ENCODE results near the gene AEN.

The AEN gene

GRCh38 chr15:88646951-88647350 is 25.8 kb downstream of the AEN start:
- TF ChIP-seq, protein P1, sequence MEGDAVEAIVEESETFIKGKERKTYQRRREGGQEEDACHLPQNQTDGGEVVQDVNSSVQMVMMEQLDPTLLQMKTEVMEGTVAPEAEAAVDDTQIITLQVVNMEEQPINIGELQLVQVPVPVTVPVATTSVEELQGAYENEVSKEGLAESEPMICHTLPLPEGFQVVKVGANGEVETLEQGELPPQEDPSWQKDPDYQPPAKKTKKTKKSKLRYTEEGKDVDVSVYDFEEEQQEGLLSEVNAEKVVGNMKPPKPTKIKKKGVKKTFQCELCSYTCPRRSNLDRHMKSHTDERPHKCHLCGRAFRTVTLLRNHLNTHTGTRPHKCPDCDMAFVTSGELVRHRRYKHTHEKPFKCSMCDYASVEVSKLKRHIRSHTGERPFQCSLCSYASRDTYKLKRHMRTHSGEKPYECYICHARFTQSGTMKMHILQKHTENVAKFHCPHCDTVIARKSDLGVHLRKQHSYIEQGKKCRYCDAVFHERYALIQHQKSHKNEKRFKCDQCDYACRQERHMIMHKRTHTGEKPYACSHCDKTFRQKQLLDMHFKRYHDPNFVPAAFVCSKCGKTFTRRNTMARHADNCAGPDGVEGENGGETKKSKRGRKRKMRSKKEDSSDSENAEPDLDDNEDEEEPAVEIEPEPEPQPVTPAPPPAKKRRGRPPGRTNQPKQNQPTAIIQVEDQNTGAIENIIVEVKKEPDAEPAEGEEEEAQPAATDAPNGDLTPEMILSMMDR (IDR thresholded peaks at IDR 0.05): no peak
- peaks cover 2% of the 10 kb centered on the region for H3K4me1 ChIP-seq
- no peaks in the 10 kb centered on the region for H3K36me3 ChIP-seq (ENCODE audit: control insufficient read depth, insufficient read depth, low read length)
- no peak overlapping the region for H3K9ac ChIP-seq
- no peak overlapping the region for H3K4me2 ChIP-seq (ENCODE audit: low read length)
- H3K27ac ChIP-seq: no peak overlapping the region
- no peaks in the 10 kb centered on the region for H3K79me2 ChIP-seq
- H2AFZ ChIP-seq: no peak overlapping the region
- no peaks in the 10 kb centered on the region for H3K9me3 ChIP-seq (ENCODE audit: control insufficient read depth, low read length)
- H3K27me3 ChIP-seq (ENCODE audit: control insufficient read depth, insufficient read depth, low read length): no peaks in the 10 kb centered on the region
- no peak overlapping the region for H3K4me3 ChIP-seq (ENCODE audit: low read depth, low read length)

DNA sequence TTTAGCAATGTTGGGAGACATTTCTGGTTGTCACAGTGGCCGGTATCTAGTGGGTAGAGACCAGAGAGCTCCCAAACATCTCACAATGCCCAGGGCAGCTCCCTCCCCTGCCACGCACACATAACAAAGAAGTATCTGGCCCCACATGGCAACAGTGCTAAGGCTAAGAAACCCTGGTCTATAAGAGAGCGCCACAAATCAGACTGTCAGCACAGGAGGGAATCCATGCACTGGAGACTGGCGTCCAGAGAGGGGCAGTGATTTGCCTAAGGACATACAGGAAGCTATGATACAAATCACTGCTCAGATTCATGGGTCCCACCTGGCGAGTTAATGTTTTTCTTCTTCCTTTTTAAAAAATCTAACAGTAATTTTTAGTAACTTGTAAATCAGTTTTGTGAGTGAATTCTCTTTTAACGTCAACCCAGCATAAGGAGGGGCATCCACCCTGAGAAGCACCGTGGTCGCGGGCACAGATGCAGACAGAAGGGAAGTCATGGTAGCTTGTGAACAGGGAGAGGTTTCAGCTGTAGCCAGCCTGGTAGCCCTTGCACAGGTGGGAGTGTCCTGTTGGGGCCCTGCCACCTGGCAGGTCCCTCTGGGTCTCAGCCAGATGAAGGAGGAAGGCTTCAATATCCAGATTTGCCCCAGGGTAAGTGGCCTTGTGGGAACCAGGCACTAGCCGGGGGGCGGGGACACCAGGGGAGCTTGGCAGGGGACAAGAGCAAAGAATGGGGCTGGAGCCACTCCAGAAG is 26.4 kb downstream of the AEN start:
- Histone ChIP-seq H3K4me1 (peaks cover 2% of the 10 kb centered on the region), H3K36me3 (ENCODE audit: control insufficient read depth, insufficient read depth, low read length) (no peaks in the 10 kb centered on the region), H3K4me3 (ENCODE audit: low read depth, low read length) (no peak overlapping the region), H3K9ac (no peak overlapping the region), H3K4me2 (ENCODE audit: low read length) (no peak overlapping the region), H3K79me2 (no peaks in the 10 kb centered on the region), H3K27me3 (ENCODE audit: control insufficient read depth, insufficient read depth, low read length) (no peaks in the 10 kb centered on the region), H3K9me3 (ENCODE audit: control insufficient read depth, low read length) (no peaks in the 10 kb centered on the region), H2AFZ (no peak overlapping the region), H3K27ac (no peak overlapping the region)
- TF ChIP-seq, protein P1 (IDR thresholded peaks at IDR 0.05): no peak

- H3K27ac ChIP-seq: peak overlapping the region; percentile 47
- no peaks in the 10 kb centered on the region for H3K36me3 ChIP-seq (ENCODE audit: control insufficient read depth, insufficient read depth, low read length)
- no peaks in the 10 kb centered on the region for H3K27me3 ChIP-seq (ENCODE audit: control insufficient read depth, insufficient read depth, low read length)
- H2AFZ ChIP-seq: no peak overlapping the region
- H3K79me2 ChIP-seq: no peaks in the 10 kb centered on the region
- peaks cover 2% of the 10 kb centered on the region for H3K4me1 ChIP-seq
- no peaks in the 10 kb centered on the region for H3K9me3 ChIP-seq (ENCODE audit: control insufficient read depth, low read length)
- no peak overlapping the region for H3K4me2 ChIP-seq (ENCODE audit: low read length)
- H3K4me3 ChIP-seq (ENCODE audit: low read depth, low read length): no peak overlapping the region
- no peak overlapping the region for H3K9ac ChIP-seq
- TF ChIP-seq, protein P1 (IDR thresholded peaks at IDR 0.05): no peak
Observed at GRCh38 chr15:88648357-88649214, 27.4 kb downstream of the AEN start.

DNA sequence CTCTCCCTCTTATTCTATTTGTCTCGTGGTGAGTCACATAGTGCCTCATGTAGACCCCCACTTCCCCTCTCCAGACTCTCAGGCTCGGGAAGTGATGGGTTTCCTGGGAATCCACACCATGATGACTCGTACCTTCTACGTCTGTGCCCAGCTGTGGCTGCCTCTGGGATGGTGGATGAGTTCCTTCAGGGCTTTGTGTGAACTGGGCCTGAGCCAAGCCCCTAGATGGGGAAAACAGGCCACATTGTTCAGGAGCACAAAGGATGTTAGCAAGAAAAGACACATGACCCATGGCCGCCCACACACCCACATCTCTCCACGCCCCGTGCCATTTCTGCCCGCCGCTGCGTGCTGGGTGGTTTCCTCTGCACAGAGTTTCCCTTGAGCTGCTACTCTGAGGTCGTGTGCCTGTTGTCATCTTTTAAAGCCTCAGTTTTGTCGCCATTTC is 28.2 kb downstream of the AEN start:
- Histone ChIP-seq H3K9me3 (ENCODE audit: control insufficient read depth, low read length) (no peaks in the 10 kb centered on the region), H3K27me3 (ENCODE audit: control insufficient read depth, insufficient read depth, low read length) (no peaks in the 10 kb centered on the region), H3K4me1 (peaks cover 2% of the 10 kb centered on the region), H3K4me2 (ENCODE audit: low read length) (no peak overlapping the region), H3K27ac (peak overlapping the region; percentile 47), H3K4me3 (ENCODE audit: low read depth, low read length) (no peak overlapping the region), H2AFZ (peak overlapping the region; percentile 29), H3K79me2 (no peaks in the 10 kb centered on the region), H3K36me3 (ENCODE audit: control insufficient read depth, insufficient read depth, low read length) (no peaks in the 10 kb centered on the region), H3K9ac (no peak overlapping the region)
- TF ChIP-seq, protein P1 (IDR thresholded peaks at IDR 0.05): no peak

Data from parathyroid adenoma (tissue), 2 donors.